PC-9 (cell line): ENCODE results near the gene PARN.

Experiments
- EZH2 ChIP-seq: fragments of 200-600 bp; sonication (generic); IDR thresholded peaks from 2 replicates; pipeline ENCODE4 v1.8.0; 2017; ENCODE audit warnings: antibody characterized with exemption, low read depth
- TF ChIP-seq, protein P1 (sequence below): fragments of 200-600 bp; sonication (generic); conservative IDR thresholded peaks from 2 replicates; pipeline ENCODE4 v1.6.1; 2017; ENCODE audit warnings: mixed run types, antibody characterized with exemption, mild to moderate bottlenecking, moderate library complexity

DNA sequence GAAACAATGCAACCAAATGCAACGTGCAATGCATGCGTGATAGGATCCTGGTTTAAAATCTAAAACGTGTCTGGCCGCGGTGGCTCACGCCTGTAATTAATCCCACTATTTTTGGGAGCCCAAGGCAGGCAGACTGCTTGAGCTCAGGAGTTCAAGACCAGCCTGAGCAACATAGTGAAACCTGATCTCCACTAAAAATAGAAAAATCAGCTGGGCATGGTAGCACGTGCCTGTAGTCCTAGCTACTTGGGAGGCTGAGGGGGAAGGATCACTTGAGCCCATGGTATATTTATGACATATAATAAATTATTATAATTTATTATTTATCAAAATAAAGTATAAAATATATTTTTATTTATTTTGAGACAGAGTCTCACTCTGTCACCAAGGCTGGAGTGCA lies 241.8 kb downstream of the PARN start:
- TF ChIP-seq EZH2: no peak
- TF ChIP-seq, protein P1, sequence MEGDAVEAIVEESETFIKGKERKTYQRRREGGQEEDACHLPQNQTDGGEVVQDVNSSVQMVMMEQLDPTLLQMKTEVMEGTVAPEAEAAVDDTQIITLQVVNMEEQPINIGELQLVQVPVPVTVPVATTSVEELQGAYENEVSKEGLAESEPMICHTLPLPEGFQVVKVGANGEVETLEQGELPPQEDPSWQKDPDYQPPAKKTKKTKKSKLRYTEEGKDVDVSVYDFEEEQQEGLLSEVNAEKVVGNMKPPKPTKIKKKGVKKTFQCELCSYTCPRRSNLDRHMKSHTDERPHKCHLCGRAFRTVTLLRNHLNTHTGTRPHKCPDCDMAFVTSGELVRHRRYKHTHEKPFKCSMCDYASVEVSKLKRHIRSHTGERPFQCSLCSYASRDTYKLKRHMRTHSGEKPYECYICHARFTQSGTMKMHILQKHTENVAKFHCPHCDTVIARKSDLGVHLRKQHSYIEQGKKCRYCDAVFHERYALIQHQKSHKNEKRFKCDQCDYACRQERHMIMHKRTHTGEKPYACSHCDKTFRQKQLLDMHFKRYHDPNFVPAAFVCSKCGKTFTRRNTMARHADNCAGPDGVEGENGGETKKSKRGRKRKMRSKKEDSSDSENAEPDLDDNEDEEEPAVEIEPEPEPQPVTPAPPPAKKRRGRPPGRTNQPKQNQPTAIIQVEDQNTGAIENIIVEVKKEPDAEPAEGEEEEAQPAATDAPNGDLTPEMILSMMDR: no peak
